GM19240 (cell line): Measurements from ENCODE around the gene FAM83B.
"Not testable (repeated sequence)": the region's sequence is repeated elsewhere in the genome, so short reads cannot be mapped to it uniquely, and the experiment has no call there.

Source experiments
- DNase-seq: peaks from one replicate; pipeline ENCODE4 v3.0.0; 2011; ENCODE audit warnings: low spot score; ENCODE audit not compliant: insufficient read length

The FAM83B gene

DNA sequence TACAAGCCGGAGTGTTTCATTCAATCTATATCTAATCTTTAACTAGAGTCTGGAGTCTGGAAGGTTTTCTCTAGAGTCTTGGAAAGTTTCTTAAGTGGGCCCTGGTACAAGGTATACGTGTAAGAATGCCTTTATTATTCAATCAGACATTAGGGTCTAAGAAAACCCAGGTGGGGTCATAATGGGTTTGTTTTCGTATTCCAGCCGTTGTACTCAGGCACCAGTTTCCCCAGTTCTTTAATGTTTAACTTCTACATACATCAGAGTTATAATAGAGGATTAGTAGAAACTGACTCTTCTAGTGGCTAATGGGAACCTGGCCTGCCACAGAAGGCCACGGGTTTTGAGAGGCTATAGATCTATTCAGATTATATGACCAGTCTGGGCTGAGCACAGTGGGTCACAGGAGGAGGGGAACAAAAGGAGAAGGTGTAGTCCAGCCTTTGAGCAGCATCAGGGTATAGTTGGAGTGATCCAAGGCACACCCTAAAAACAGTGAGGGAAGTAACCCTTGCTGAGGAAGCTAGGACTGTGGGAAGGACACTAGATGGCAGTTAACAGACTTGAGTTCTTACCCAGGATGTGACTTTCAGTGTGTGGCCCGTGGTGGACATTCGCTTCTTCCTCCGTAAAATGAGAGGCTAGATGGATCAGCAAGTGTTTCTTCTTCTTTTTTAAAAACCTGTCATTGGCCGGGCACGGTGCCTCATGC lies 15.5 kb downstream of the FAM83B start:
- no peak for DNase-seq

DNA sequence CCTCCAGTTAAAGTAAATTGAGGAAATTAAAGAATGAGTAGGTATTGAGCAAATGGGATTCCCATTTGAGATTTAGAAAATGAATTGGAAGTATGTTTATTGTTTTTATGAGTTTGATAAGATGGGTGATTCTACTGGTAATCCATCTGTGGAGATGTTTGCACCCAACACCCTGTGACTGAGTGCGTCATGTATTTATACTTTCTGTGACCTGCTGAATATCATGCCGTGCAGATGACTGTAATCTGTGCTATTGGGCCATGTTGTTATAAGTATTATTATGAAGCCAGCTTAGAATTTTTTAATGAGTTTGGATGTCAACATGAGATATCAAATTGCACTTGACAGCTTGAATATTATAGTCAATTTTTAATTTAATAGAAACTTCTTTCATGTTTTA lies 17.7 kb downstream of the FAM83B start:
- no peak for DNase-seq

DNA sequence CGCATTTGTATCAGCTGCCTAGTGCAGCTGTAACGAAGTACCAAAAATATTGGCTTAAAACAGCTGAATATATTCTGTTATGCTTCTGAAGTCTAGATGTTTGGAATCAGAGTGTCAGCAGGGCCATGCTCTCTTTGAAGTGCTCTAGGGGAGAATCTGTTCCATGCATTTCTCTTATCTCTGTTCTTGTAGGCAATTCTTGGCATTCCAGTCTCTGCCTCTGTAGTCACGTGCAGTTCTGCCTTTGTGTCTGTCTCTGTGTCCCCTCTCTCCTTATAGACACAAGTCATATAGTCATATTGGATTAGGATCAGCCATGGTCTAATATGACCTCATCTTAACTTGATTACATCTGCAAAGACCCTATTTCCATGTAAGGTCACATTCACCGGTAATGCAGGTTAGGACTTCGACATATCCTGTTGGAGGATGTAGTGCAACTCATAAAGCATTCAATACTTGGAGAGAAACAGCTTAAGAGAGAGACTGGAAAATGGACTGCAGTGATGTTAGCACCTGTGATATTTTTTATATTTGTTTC lies 18.6 kb downstream of the FAM83B start:
- no peak for DNase-seq

DNA sequence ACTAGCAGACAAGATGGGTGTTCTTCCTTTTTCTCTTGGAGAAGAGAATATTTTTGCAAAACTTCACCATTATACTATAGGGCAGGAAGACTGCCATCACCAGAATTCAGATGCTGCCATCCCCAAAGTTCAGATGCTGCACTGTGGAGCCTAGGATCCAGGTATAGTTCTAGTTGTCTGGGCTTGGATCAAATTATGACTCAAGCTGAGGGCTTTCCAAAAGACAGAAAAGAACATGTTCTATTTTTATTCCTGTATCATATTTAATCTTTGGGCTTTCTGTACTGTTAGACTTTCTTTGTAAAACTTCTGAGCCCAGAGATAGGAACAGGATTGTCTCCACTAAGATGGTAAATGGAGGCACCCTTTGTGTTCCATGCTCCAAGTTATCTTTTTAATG lies 22.0 kb downstream of the FAM83B start:
- no peak for DNase-seq

DNA sequence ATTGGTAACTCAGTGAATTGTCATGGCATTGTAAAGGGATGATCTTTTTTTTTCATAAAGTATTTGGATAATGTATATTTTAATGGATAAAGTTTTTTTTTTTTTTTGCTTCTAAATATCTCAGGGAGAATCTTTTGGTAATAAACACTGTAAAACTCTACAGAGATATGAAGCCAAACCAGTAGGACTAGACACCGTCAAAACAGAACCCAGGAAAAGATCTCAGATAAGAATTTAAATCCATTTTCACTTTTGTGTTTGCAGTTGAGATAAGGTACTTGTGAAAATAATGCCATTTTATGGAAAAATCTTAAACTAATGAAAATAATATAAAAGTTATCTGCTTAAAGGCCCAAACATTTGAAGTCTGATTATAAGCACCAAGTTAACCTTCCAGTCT lies 27.0 kb downstream of the FAM83B start:
- DNase-seq = no peak

DNA sequence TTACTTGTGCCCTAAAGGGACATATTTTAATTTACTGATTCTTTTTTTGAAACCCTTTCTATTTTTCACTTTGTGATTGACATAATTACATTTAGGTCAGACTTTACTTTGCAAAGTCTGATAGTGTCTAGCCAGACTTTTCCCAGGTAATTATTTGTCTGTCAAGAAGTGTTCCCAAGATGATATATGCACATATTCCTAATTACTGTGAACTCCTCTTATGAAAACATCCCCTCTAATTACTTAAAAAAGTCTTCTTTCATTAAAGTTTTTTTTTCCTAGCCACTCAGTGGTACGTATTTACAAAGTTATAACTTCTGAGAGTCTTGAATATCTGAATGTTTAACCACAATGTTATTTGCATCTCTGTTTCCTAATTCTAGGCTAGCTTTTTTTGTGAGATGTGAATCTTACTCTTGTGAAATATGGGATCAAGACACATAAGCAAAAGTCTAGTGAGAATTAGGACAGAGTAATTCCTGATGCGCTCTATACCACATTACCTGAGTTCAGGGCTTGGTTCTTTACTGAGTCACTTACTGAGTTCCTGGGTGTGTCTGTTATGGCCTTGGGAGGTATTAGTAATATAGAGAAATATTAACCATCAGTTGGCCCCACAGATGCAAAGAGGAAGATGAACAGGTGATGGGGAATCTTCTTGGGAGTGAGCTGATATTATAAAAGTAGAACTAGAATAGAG lies 27.9 kb downstream of the FAM83B start:
- DNase-seq = no peak

DNA sequence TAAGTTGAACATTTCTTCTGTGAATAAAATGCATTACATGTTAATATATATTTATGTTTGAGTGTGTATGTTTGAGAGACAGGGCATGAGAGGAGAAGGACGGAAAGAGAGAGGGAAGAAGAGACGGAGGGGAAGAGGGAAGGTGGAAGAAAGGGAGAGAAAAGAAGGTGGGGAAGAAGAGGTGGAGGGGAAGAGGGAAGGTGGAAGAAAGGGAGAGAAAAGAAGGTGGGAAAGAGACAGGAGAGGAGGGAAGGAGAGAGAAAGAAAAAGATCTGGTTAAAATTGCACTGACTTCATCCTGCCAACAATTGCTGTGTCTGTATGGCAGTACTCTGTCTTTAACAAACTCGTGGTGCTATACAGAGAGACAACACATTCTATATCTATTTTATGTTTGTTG lies 29.0 kb downstream of the FAM83B start:
- DNase-seq = no peak

DNA sequence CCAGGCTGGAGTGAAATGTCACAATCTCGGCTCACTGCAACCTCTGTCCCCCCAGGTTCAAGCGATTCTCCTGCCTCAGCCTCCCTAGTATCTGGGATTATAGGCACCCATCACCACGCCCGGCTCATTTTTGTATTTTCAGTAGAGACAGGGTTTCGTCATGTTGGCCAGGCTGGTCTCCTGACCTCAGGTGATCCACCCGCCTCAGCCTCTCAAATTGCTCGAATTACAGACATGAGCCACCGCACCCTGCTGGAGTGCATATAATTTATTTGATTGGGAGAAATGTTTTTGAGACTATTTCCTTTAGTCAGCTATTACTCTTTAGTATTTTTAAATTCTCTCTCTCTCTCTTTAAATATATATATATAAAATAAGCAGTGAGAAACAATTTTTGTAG lies 29.8 kb downstream of the FAM83B start:
- DNase-seq = no peak

DNA sequence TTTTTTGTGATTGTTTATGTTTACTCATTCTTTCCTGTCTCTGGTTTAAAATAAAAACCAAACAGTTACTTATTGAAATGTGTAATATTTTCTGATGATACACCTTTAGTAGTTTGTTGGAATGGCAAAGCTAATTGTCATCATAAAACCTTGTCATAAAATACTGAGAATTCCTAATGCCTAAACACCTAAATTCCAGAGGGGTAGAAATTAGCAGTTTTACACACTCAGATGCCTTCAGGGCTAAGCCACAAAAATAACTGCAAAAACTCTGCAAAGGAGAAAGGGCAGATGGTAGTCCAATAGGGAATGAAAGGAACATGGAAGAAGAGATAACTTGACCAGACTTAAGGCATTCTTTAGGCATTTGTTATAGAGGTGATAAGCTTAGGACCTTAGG lies 30.3 kb downstream of the FAM83B start:
- no peak for DNase-seq

DNA sequence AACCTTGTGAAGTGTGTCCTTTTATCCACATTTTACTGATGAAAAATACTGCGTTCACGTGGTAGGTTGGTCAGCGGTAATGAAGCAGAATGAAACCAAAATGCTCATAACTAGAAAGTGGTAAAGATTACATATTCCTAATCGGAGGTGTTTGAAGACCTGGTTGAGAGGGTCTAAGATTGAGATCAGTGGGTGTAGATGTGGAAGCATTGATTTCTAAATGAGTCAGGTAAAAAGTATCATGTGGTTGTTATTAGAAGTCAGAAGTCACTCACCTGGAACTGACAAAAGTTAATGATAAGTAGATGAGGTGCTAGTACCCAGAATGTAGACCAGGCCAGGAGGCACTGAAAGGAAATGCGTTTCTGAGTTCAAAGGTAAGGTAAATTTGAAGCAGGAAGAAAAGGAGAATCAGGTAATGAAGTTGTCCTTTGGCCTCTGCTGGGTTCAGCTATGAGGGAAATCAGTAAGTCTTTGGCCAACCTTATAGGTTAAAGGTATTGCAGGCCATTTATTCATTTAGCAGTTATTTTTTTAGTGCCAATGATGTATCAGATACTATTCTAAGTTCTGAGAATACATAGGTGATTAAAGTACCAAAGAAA lies 31.2 kb downstream of the FAM83B start:
- DNase-seq = no peak

DNA sequence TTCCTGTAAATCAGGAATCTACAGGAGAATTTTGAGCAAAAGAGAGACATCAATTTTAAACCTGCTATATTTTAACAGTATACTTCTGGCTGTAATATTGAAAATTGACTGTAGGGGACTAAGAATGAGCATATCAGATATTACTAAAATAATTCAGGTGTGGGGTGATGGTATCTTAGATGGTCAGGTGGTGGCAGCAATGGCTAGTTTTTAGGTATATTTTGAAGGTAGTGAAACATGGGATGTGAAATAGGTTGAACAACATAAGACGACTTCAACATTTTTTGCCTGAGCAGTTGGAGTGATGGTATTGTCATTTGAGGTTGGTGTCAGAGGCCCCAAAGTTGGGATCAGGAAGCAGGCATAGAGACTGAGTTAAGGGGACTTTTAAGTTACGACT lies 32.1 kb downstream of the FAM83B start:
- no peak for DNase-seq

DNA sequence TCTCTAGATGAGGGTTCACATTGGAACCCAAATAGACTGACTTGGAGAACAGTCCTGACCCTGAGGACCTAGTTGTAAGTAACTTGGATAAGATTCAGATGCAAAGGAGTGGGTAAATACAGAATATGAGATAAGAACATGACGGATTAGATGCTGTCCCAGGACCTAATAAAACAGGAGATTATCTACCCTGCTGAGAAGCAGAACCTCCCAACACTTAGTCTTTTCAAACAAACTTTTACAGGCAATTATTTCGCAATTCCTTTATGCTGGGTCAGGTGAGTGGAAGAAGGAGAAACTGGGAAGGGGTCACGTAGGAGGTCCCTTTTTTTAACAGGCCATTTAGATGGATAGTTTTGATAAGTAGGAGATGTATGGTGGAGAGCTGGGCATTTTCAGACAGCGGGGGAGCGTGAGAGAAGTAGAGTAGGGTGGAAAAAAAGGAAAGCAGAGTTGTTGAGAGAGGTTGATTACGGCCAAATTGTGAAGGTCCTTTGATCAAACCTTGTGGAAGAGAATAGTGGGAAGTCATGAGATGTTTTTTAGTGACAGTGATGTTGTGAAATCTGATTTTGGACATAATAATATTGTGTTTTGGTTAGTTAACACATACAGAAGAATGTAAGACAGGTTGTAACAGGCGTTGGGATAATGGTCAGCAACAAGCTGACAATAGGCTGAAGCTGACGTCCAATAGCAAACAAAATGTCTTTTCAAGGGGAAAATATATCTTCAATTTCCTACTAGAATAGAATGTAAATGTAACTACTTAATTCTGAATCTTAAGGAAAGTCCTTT lies 32.8 kb downstream of the FAM83B start:
- no peak for DNase-seq

DNA sequence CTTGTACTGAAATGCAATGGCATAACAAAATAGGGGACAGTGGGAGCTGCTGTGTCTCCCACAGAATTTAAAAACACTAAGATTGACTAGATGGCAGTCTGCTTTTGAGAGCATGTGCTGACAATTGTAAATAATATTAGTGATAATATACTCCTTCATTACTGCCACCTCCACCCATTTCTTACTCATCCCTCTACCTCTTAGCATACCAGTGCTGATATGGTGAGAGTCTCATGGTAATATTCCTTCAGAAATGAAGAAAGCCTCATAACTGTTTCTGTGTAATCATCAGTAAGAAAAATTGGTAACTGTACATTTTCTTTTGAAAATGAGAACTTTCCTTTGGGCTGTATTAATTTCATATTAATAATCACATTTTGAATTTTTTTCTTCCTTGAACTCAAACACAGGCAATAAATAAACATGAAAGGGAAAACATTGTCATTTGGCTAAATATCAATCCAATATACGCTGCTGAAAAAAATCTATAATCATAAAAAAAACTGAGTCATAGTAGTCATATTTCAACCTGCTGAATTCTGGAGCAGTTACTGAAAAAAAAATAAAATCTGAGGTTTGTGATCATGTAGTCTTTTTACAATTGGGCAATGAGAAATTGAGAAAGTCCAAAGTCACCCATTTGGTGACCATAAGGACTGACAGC lies 34.6 kb downstream of the FAM83B start:
- DNase-seq = no peak

DNA sequence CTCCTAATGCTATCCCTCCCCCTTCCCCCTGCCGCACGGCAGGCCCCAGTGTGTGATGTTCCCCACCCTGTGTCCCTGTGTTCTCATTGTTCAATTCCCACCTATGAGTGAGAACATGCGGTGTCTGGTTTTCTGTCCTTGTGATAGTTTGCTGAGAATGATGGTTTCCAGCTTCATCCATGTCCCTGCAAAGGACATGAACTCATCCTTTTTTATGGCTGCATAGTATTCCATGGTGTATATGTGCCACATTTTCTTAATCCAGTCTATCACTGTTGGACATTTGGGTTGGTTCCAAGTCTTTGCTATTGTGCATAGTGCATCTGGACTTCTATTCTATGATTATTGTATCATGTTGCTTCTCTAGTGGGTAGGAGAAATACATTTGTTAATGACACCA lies 35.3 kb downstream of the FAM83B start:
- not testable (repeated sequence) for DNase-seq

DNA sequence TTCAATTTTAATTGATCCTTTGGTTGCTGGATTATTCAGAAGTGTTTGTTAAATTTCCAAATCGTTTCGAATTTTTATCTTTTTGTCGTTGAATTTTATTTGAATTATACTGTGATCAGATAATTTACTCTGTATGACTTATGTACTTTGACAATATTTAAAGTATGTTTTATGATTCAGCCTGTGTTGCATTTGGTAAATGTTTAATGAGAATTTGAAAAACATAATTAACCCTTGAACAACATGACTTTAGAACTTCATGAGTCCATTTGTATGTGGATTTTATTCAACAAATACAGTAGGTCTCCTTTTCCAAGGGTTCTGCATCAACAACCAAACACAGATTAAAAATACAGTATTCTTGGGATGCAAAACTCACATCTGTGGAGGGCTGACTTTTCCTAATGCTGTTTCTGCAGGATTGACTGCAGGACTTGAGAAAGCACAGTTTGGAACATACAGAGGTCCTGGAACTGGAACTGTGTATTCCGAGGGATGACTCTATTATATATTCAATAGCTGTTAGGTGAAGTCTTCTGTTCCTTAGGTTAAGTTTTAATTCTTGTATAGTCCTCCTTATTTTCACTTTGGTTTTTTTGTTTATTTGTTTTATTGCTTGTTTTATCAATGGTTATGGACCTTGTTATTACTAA lies 40.5 kb downstream of the FAM83B start:
- no peak for DNase-seq

DNA sequence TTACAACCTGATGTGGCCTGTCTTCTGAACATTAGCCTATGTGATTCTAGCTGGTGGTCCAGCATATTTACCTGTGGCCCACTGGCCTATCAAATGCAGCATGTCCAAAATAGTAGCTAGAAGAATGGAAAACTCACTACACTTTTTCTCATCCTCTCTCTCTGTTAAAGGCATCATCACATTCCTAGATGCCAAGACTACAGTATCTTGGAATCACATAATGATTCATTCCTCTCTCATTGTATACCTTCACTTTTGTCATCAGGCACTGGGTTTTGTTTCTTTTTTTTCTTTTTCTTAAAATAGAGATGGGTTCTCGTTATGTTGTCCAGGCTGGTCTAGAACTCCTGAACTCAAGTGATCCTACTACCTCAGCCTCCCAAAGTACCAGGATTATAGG lies 45.0 kb downstream of the FAM83B start:
- DNase-seq = no peak

DNA sequence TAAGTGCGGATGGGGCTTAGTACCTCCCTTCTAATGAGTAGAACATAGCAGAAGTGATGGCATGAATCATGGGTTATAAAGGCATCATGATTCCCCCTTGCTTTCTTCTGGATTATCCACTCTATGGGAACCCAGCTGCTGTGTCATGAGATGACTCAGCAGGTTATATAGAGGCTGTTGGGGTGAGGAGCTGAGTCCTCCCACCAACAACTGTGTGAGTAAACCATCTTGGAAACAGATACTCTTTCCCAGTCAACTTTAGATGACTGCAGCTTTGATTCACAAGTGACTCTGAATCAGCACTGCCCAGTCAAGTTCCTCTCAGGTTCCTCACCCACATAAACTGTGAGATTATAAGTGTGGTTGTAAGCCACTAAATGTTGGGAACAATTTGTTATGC lies 46.3 kb downstream of the FAM83B start:
- no peak for DNase-seq

DNA sequence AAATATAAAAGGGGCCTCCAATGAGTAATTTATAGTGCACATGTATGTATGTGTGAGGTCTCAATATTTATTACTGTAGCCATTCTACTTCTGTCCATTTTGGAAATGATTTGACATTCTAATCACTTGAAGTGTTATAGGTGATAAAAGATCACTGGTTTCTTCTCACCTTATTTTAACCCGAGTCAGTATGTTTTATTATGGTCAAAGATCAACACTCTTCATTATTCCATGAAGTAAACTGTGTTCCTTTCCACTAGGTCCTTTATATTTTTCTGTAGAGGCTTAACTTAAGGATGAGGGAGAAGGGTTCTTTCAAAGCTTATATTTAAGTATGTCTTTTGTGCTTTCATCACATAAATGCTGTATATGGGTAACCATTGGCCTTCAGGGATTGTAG lies 47.2 kb downstream of the FAM83B start:
- DNase-seq = no peak

DNA sequence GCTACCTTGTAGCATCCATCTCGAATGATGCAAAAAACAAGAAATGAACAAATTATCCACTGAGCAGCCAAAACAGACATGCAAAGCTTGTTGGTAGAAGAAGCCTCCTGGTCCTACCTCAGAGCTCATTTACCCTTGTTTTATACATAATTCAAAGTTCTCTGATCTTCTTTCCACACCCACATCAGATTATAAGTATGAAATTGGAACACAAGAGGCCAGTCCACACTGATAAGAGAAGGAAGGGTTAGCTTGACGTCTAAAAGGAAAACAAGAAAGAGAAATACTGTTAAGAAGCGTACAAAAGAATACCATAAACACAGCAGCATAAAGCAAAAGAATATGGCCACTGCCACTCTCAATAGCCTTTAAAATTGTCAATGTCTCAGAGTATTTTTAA lies 49.7 kb downstream of the FAM83B start:
- DNase-seq = no peak

DNA sequence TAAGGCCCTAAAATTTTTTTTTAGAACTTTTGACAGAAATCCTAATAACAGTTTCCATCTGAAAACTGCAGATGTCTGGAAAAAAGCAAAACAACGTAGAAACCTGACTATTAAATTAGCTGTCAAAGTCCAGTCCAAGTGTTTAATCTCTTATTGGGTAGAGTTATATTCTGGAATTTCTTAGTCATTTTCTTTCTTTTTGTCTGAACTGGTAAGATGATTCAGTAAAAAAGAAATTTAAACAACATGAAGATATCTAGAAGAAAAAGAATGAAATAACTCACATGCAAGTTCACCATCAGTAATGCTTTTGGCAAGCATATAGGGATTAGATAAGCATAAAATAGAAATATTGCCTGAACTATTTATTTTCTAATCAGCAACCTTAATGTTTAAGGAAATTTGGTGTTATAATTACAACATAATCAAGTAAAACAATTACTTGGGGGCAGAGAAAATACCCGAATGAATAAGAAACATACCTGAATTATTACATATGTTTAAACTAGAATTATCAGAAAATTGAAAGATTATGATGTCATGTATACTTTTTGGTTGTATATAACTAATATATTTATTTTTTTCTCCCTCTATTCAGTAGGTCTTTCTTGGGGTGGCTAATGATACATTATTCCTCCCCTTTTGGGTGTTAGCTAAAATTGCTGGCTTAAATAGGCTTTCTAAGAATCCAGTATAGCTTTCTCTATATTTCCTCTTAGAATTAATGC lies 51.1 kb downstream of the FAM83B start:
- no peak for DNase-seq
